ENCODE measurements around the gene TNFAIP1.
A peak's percentile ranks its signal among the peaks of the same experiment; 100 is the strongest.
"Not testable (repeated sequence)": the region's sequence is repeated elsewhere in the genome, so short reads cannot be mapped to it uniquely, and the experiment has no call there.

TNFAIP1 gene

GRCh38 chr17:28335201-28335958 lies at the start of gene TNFAIP1, which contains the start of gene IFT20:
TSS of gene TNFAIP1 (plus strand) at chr17:28335761. CDS start at chr17:28339522, 3,761 bp downstream.
TSS of gene IFT20 (minus strand) at chr17:28335472. CDS start at chr17:28331985, 3,487 bp downstream.
- H3K36me3 ChIP-seq (ENCODE audit: insufficient read depth, low read length) = no peaks in the 10 kb centered on the region

GRCh38 chr17:28285965-28286364 lies 49.6 kb upstream of the TNFAIP1 start:
- Histone ChIP-seq H3K4me1 (ENCODE audit: insufficient read depth, low read length) (peaks cover 11% of the 10 kb centered on the region), H3K9me3 (ENCODE audit: control insufficient read depth, insufficient read depth, low read length) (no peaks in the 10 kb centered on the region), H3K36me3 (ENCODE audit: insufficient read depth, low read length) (no peaks in the 10 kb centered on the region), H3K9ac (ENCODE audit: low read depth, low read length) (no peak overlapping the region)

More at GRCh38 chr17:28335201-28335958, at the start of gene TNFAIP1, which contains the start of gene IFT20:
- H3K4me1 ChIP-seq (ENCODE audit: insufficient read depth, low read length) = peaks cover 13% of the 10 kb centered on the region
- no peaks in the 10 kb centered on the region for H3K9me3 ChIP-seq (ENCODE audit: control insufficient read depth, insufficient read depth, low read length)
- peak within 1 kb of the TSS; percentile 92 for H3K9ac ChIP-seq (ENCODE audit: low read depth, low read length)

GRCh38 chr17:28290703-28291102 lies 44.9 kb upstream of the TNFAIP1 start:
- Histone ChIP-seq H3K4me1 (ENCODE audit: insufficient read depth, low read length) (no peaks in the 10 kb centered on the region), H3K9ac (ENCODE audit: low read depth, low read length) (no peak overlapping the region), H3K9me3 (ENCODE audit: control insufficient read depth, insufficient read depth, low read length) (no peaks in the 10 kb centered on the region), H3K36me3 (ENCODE audit: insufficient read depth, low read length) (no peaks in the 10 kb centered on the region)

GRCh38 chr17:28291780-28292330 lies 43.7 kb upstream of the TNFAIP1 start:
- H3K9me3 ChIP-seq (ENCODE audit: control insufficient read depth, insufficient read depth, low read length) = no peaks in the 10 kb centered on the region
- no peaks in the 10 kb centered on the region for H3K4me1 ChIP-seq (ENCODE audit: insufficient read depth, low read length)
- no peak overlapping the region for H3K9ac ChIP-seq (ENCODE audit: low read depth, low read length)
- no peaks in the 10 kb centered on the region for H3K36me3 ChIP-seq (ENCODE audit: insufficient read depth, low read length)

GRCh38 chr17:28292878-28293277 lies 42.7 kb upstream of the TNFAIP1 start:
- H3K4me1 ChIP-seq (ENCODE audit: insufficient read depth, low read length); H3K9ac ChIP-seq (ENCODE audit: low read depth, low read length); H3K36me3 ChIP-seq (ENCODE audit: insufficient read depth, low read length); H3K9me3 ChIP-seq (ENCODE audit: control insufficient read depth, insufficient read depth, low read length): not testable (repeated sequence)

- no peaks in the 10 kb centered on the region for H3K36me3 ChIP-seq (ENCODE audit: insufficient read depth, low read length)
- H3K9ac ChIP-seq (ENCODE audit: low read depth, low read length) = no peak overlapping the region
- no peaks in the 10 kb centered on the region for H3K4me1 ChIP-seq (ENCODE audit: insufficient read depth, low read length)
- H3K9me3 ChIP-seq (ENCODE audit: control insufficient read depth, insufficient read depth, low read length) = no peaks in the 10 kb centered on the region
Observed at GRCh38 chr17:28293994-28294393, 41.6 kb upstream of the TNFAIP1 start.

GRCh38 chr17:28295677-28296578 lies 39.6 kb upstream of the TNFAIP1 start:
- Histone ChIP-seq H3K9me3 (ENCODE audit: control insufficient read depth, insufficient read depth, low read length) (no peaks in the 10 kb centered on the region), H3K9ac (ENCODE audit: low read depth, low read length) (no peak overlapping the region), H3K4me1 (ENCODE audit: insufficient read depth, low read length) (no peaks in the 10 kb centered on the region), H3K36me3 (ENCODE audit: insufficient read depth, low read length) (no peaks in the 10 kb centered on the region)

- no peak overlapping the region for H3K9ac ChIP-seq (ENCODE audit: low read depth, low read length)
- H3K4me1 ChIP-seq (ENCODE audit: insufficient read depth, low read length) = no peaks in the 10 kb centered on the region
- no peaks in the 10 kb centered on the region for H3K36me3 ChIP-seq (ENCODE audit: insufficient read depth, low read length)
- no peaks in the 10 kb centered on the region for H3K9me3 ChIP-seq (ENCODE audit: control insufficient read depth, insufficient read depth, low read length)
Observed at GRCh38 chr17:28298449-28298848, 37.1 kb upstream of the TNFAIP1 start.

GRCh38 chr17:28306954-28307401 lies 28.6 kb upstream of the TNFAIP1 start:
- H3K4me1 ChIP-seq (ENCODE audit: insufficient read depth, low read length) = no peaks in the 10 kb centered on the region
- no peaks in the 10 kb centered on the region for H3K36me3 ChIP-seq (ENCODE audit: insufficient read depth, low read length)
- no peak overlapping the region; the same call in 1 of the 2 replicates for H3K9ac ChIP-seq (ENCODE audit: low read depth, low read length)
- no peaks in the 10 kb centered on the region for H3K9me3 ChIP-seq (ENCODE audit: control insufficient read depth, insufficient read depth, low read length)

GRCh38 chr17:28313841-28314240 lies 21.7 kb upstream of the TNFAIP1 start:
- Histone ChIP-seq H3K9ac (ENCODE audit: low read depth, low read length) (no peak overlapping the region), H3K36me3 (ENCODE audit: insufficient read depth, low read length) (no peaks in the 10 kb centered on the region), H3K9me3 (ENCODE audit: control insufficient read depth, insufficient read depth, low read length) (no peaks in the 10 kb centered on the region), H3K4me1 (ENCODE audit: insufficient read depth, low read length) (peaks cover 10% of the 10 kb centered on the region; the same call in 1 of the 2 replicates)

GRCh38 chr17:28315846-28316705 lies 19.5 kb upstream of the TNFAIP1 start:
- Histone ChIP-seq H3K36me3 (ENCODE audit: insufficient read depth, low read length) (no peaks in the 10 kb centered on the region), H3K9me3 (ENCODE audit: control insufficient read depth, insufficient read depth, low read length) (no peaks in the 10 kb centered on the region), H3K4me1 (ENCODE audit: insufficient read depth, low read length) (peaks cover 10% of the 10 kb centered on the region; the same call in 1 of the 2 replicates), H3K9ac (ENCODE audit: low read depth, low read length) (no peak overlapping the region)

- Histone ChIP-seq H3K9me3 (ENCODE audit: control insufficient read depth, insufficient read depth, low read length) (no peaks in the 10 kb centered on the region), H3K9ac (ENCODE audit: low read depth, low read length) (peak overlapping the region; percentile 73), H3K36me3 (ENCODE audit: insufficient read depth, low read length) (no peaks in the 10 kb centered on the region), H3K4me1 (ENCODE audit: insufficient read depth, low read length) (peaks cover 10% of the 10 kb centered on the region; the same call in 1 of the 2 replicates)
Observed at GRCh38 chr17:28317099-28317965, 18.2 kb upstream of the TNFAIP1 start.

All from ES-I3 (cell line).